HepG2 (cell line): Measurements from ENCODE around the gene B3GAT3. TPM values are rescaled to one million over a fixed set of nuclear protein-coding genes. Genes with fewer than 3 reads are reported as not detected.

Experiments used
- ATAC-seq: fragments of 200-7000 bp; cut with Tn5 transposase; 3 replicates; pipeline ENCODE4 v1.9.1; 2020; ENCODE audit warnings: mild to moderate bottlenecking, moderate library complexity
- BruUV-seq: library from RNA; stranded (reverse); fragments of 400-500 nt; replicated peaks from 2 replicates; lab custom pipeline; 2021; lab: Mats Ljungman, UMichigan
- CTCF ChIA-PET: fragments of 300-600 bp; formaldehyde crosslinking; extraction: SDS; loops from one replicate; lab custom pipeline; 2021; ENCODE audit warnings: low total read pairs, inconsistent platforms, low intra/inter-chr PET ratio; lab: Yijun Ruan, JAX
- POLR2A ChIA-PET: fragments of 350-600 bp; sonication (Branson Sonifier 250); formaldehyde crosslinking; loops from one replicate; lab custom pipeline; 2020; ENCODE audit warnings: antibody characterized with exemption, inconsistent platforms; lab: Yijun Ruan, JAX
- DNase-seq: peaks from one replicate; pipeline ENCODE4 v3.0.0-alpha.2; 2015; ENCODE audit warnings: low spot score
- FAIRE-seq: peaks from 3 replicates; lab custom pipeline; 2011; peaks lifted over from hg19 to GRCh38; lab: Jason Lieb, UNC
- H2AFZ ChIP-seq: one replicate; pipeline ENCODE4 v1.6.1; 2011; ENCODE audit warnings: low read length, inconsistent platforms
- H3K27ac ChIP-seq: fragments of 300-600 bp; 3 replicates; pipeline ENCODE4 v1.8.0; 2011; ENCODE audit warnings: mixed run types, mild to moderate bottlenecking, mixed read lengths, low read length, inconsistent platforms; ENCODE audit not compliant: insufficient read depth; ENCODE audit errors: extremely low read length
- H3K27me3 ChIP-seq, 2 experiments: fragments of 200-600 bp in 1 of 2; 2 replicates in 1 of 2; 3 replicates in 1 of 2; pipeline versions ENCODE4 v1.6.0 to v1.8.0; 2011; ENCODE audit warnings: low read length in 2 of 2, mild to moderate bottlenecking in 2 of 2, moderate library complexity in 2 of 2, inconsistent platforms in 1 of 2; ENCODE audit not compliant: insufficient read depth in 2 of 2, control insufficient read depth in 1 of 2
- H3K36me3 ChIP-seq, 2 experiments: fragments of 200-600 bp in 1 of 2; replicated peaks in 1 of 2; 2 replicates in 1 of 2; 3 replicates in 1 of 2; pipeline versions ENCODE4 v1.5.1 to v1.8.0; 2011; ENCODE audit warnings: low read length in 2 of 2, inconsistent platforms in 1 of 2; ENCODE audit not compliant: insufficient read depth in 2 of 2, control insufficient read depth in 1 of 2
- H3K4me1 ChIP-seq: 2 replicates; pipeline ENCODE4 v1.5.1; 2012; ENCODE audit warnings: low read length, inconsistent platforms; ENCODE audit not compliant: insufficient read depth
- H3K4me2 ChIP-seq: 2 replicates; pipeline ENCODE4 v1.6.0; 2011; ENCODE audit warnings: low read depth, low read length, inconsistent platforms
- H3K4me3 ChIP-seq, 3 experiments: fragments of 200-600 bp in 1 of 3; sonication (generic), shearing (Covaris generic) in 1 of 3; replicated peaks in 1 of 3; 2 replicates each; pipeline ENCODE4 v1.5.1; 2011 to 2016; ENCODE audit warnings: low read length in 3 of 3, inconsistent platforms in 2 of 3, low read depth in 2 of 3, mild to moderate bottlenecking in 2 of 3, control low read depth in 1 of 3, mixed read lengths in 1 of 3; ENCODE audit not compliant: insufficient read depth in 1 of 3
- H3K79me2 ChIP-seq: one replicate; pipeline ENCODE4 v1.6.1; 2011; ENCODE audit warnings: low read length, inconsistent platforms; ENCODE audit not compliant: insufficient read depth
- H3K9ac ChIP-seq: 2 replicates; pipeline ENCODE4 v1.6.0; 2011; ENCODE audit warnings: mild to moderate bottlenecking, low read depth, low read length, inconsistent platforms; ENCODE audit not compliant: insufficient read depth
- H3K9me3 ChIP-seq: 2 replicates; pipeline ENCODE4 v1.5.1; 2012; ENCODE audit warnings: mild to moderate bottlenecking, low read length
- H4K20me1 ChIP-seq: 2 replicates; pipeline ENCODE4 v1.6.0; 2011; ENCODE audit warnings: inconsistent platforms, mild to moderate bottlenecking, low read length, moderate library complexity; ENCODE audit not compliant: insufficient read depth
- POLR2AphosphoS5 ChIP-seq: IDR thresholded peaks from 2 replicates; pipeline ENCODE4 v1.6.1; 2012; ENCODE audit warnings: low read depth, low read length
- PTBP1 ChIP-seq: fragments of 200-400 bp; formaldehyde crosslinking; IDR thresholded peaks from 2 replicates; pipeline ENCODE4 v1.6.1; 2018; ENCODE audit warnings: low read length, low read depth; ENCODE audit not compliant: poor library complexity, severe bottlenecking
- TGIF2 ChIP-seq: IDR thresholded peaks from 2 replicates; pipeline ENCODE4 v1.6.1; 2016; ENCODE audit warnings: control low read depth, missing compliant biosample characterization
- ZNF382 ChIP-seq: sonication (generic); formaldehyde crosslinking; IDR thresholded peaks from 2 replicates; pipeline ENCODE4 v1.5.0; 2020; ENCODE audit warnings: missing genetic modification reagents, mild to moderate bottlenecking, borderline replicate concordance
- ZNF563 ChIP-seq: sonication (generic); formaldehyde crosslinking; IDR thresholded peaks from 2 replicates; pipeline ENCODE4 v1.8.0; 2022; ENCODE audit warnings: mild to moderate bottlenecking, moderate library complexity, missing genetic modification reagents
- ZNF616 ChIP-seq: sonication (generic); formaldehyde crosslinking; IDR thresholded peaks from 2 replicates; pipeline ENCODE4 v1.5.0; 2020; ENCODE audit warnings: low read depth, mild to moderate bottlenecking, missing genetic modification reagents
- ZNF672 ChIP-seq: sonication (generic); formaldehyde crosslinking; IDR thresholded peaks from 2 replicates; pipeline ENCODE4 v1.8.1; 2022; ENCODE audit warnings: missing genetic modification reagents
- ZNF709 ChIP-seq: sonication (generic); formaldehyde crosslinking; IDR thresholded peaks from 2 replicates; pipeline ENCODE4 v1.5.0; 2020; ENCODE audit warnings: mild to moderate bottlenecking, missing genetic modification reagents
- ZNF746 ChIP-seq: sonication (generic); formaldehyde crosslinking; IDR thresholded peaks from 2 replicates; pipeline ENCODE4 v1.8.0; 2022; ENCODE audit warnings: mild to moderate bottlenecking, missing genetic modification reagents
- ZSCAN29 ChIP-seq: sonication (generic); formaldehyde crosslinking; conservative IDR thresholded peaks from 2 replicates; pipeline ENCODE4 v1.4.0; 2020; ENCODE audit warnings: mild to moderate bottlenecking, missing genetic modification reagents
- WGBS: methylation state at CpG from one replicate; pipeline ENCODE4 v1.1.6; 2017; ENCODE audit warnings: low lambda C conversion rate; 5-methylcytosine and 5-hydroxymethylcytosine counted together
- in situ Hi-C: cut with HindIII; loops from 2 replicates; pipeline ENCODE4 v1.10.0; 2017; ENCODE audit warnings: low pct_unique_long_range_greater_than_20kb; ENCODE audit not compliant: extremely low pct_ligation_motif_present
- intact Hi-C: fragments of 100-400 bp; cut with micrococcal nuclease; formaldehyde crosslinking; loops from one replicate; pipeline ENCODE4 v1.10.0; 2022; ENCODE audit not compliant: unreplicated experiment
- polyA plus RNA-seq, 8 experiments: library from polyadenylated mRNA; depleted of rRNA in 3 of 8; stranded (reverse) in 7 of 8; unstranded in 1 of 8; fragments of >200 nt; fragmentation: Illumina TruSeq in 4 of 8; extraction: Trizol in 4 of 8; gene quantifications; 2 replicates each; pipeline versions ENCODE4 v1.2.1 to v1.2.3, GENCODE V29; 2011 to 2016; ENCODE audit warnings: low read depth in 4 of 8, missing spikeins in 1 of 8, mixed read lengths in 1 of 8; ENCODE audit not compliant: insufficient read depth in 1 of 8
- total RNA-seq, 5 experiments: library from RNA; depleted of rRNA; stranded (reverse); fragments of >200 nt; fragmentation: Illumina TruSeq; extraction: Trizol; gene quantifications; 2 replicates each; pipeline ENCODE4 v1.2.3, GENCODE V29; 2016; ENCODE audit warnings: low read depth in 1 of 5
- TF ChIP-seq, protein P1 (sequence below): fragments of 450-650 bp; IDR thresholded peaks from 2 replicates; pipeline ENCODE4 v1.6.1; 2017
- TF ChIP-seq, protein P2 (sequence below): sonication (generic); formaldehyde crosslinking; IDR thresholded peaks from 2 replicates; pipeline ENCODE4; 2020; ENCODE audit warnings: missing genetic modification reagents, mild to moderate bottlenecking, borderline replicate concordance
- TF ChIP-seq, protein P3 (sequence below): sonication (generic); formaldehyde crosslinking; IDR thresholded peaks from 2 replicates; pipeline ENCODE4 v1.4.0; 2020; ENCODE audit warnings: missing genetic modification reagents
- TF ChIP-seq, protein P4 (sequence below): sonication (generic); formaldehyde crosslinking; IDR thresholded peaks from 2 replicates; pipeline ENCODE4 v1.5.0; 2020; ENCODE audit warnings: mild to moderate bottlenecking, missing genetic modification reagents, moderate library complexity

B3GAT3 gene
- total and polyA plus RNA-seq, 2 of the 13 experiments (the other 11 are each of a cell fraction or from before 2014, with no cell fraction given) = 21.3 to 26.1 TPM

DNA sequence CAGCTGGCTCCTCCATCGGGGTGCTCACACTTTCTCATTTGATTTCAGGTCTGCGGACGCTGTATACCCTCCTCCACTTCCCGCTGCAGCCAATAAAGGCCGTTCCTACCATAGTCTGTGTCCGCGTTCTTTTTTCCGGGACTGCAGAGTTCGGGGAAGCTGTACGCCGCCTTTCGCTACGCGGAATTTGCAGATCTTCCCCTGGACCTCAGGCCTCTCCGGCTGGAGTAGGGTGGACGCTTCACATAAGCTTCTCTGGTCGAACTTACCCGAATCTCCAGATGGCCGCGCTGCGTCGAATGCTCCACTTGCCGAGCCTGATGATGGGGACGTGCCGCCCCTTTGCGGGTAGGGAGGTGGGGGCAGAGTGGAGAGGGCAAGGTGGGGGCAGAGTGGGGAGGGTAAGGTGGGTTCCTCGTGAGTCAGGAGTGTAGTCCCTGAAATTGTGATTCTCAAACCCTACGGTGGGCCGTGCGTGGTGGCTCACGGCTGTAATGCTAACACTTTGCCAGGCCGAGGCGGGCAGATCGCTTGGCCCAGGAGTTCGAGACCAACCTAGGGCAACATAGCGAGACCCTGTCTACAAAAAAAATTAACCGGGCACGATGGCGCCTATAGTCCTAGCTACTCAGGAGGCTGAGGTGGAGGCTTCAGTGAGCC, 43.9 kb upstream of the B3GAT3 start:
- intact Hi-C loops (no loop called here), in situ Hi-C loops (no loop called here)
- FAIRE-seq (no peak), DNase-seq (no peak), ATAC-seq (peak; percentile 13)
- peaks cover 53% of the 10 kb centered on the region for H3K4me1 ChIP-seq
- WGBS = 2% methylated on average over 35 of the region's 39 CpGs
- peak overlapping the region; percentile 69 to 97 (median 91) for H3K4me3 ChIP-seq
- peak overlapping the region; percentile 91 for H3K9ac ChIP-seq
- no TSS peak for BruUV-seq
- no peaks in the 10 kb centered on the region; the same call in none of the 2 replicates for H4K20me1 ChIP-seq
- ChIA-PET CTCF (no interaction called here), POLR2A (interaction anchor here (0.7 to 4.5 kb wide), 36 partner anchors 10 to 272 kb away, joined by 3 to 186 read pairs (median 11); partner anchors contain the start of genes AHNAK, B3GAT3, BSCL2 and EEF1G)
- peak overlapping the region; percentile 85 for H3K4me2 ChIP-seq
- no peak overlapping the region for H2AFZ ChIP-seq
- peak overlapping the region; percentile 84 for H3K27ac ChIP-seq
- H3K79me2 ChIP-seq = peaks cover 35% of the 10 kb centered on the region
- no peaks in the 10 kb centered on the region for H3K9me3 ChIP-seq
- H3K36me3 ChIP-seq = peaks cover 0 to 15% of the 10 kb centered on the region in 2 experiments; a peak in 2 of 5 replicates
- H3K27me3 ChIP-seq = no peaks in the 10 kb centered on the region; a peak in 1 of 5 replicates
- TF ChIP-seq, protein P1, sequence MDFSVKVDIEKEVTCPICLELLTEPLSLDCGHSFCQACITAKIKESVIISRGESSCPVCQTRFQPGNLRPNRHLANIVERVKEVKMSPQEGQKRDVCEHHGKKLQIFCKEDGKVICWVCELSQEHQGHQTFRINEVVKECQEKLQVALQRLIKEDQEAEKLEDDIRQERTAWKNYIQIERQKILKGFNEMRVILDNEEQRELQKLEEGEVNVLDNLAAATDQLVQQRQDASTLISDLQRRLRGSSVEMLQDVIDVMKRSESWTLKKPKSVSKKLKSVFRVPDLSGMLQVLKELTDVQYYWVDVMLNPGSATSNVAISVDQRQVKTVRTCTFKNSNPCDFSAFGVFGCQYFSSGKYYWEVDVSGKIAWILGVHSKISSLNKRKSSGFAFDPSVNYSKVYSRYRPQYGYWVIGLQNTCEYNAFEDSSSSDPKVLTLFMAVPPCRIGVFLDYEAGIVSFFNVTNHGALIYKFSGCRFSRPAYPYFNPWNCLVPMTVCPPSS = no peak
- TF ChIP-seq TGIF2 (CRISPR knock-in tag) = no peak
- 0 out of 2 replicates have a peak, but pooled peaks have one; percentile 28 for TF ChIP-seq ZSCAN29 (CRISPR knock-in tag)
- TF ChIP-seq ZNF382 (CRISPR knock-in tag) = no peak
- TF ChIP-seq, protein P2, sequence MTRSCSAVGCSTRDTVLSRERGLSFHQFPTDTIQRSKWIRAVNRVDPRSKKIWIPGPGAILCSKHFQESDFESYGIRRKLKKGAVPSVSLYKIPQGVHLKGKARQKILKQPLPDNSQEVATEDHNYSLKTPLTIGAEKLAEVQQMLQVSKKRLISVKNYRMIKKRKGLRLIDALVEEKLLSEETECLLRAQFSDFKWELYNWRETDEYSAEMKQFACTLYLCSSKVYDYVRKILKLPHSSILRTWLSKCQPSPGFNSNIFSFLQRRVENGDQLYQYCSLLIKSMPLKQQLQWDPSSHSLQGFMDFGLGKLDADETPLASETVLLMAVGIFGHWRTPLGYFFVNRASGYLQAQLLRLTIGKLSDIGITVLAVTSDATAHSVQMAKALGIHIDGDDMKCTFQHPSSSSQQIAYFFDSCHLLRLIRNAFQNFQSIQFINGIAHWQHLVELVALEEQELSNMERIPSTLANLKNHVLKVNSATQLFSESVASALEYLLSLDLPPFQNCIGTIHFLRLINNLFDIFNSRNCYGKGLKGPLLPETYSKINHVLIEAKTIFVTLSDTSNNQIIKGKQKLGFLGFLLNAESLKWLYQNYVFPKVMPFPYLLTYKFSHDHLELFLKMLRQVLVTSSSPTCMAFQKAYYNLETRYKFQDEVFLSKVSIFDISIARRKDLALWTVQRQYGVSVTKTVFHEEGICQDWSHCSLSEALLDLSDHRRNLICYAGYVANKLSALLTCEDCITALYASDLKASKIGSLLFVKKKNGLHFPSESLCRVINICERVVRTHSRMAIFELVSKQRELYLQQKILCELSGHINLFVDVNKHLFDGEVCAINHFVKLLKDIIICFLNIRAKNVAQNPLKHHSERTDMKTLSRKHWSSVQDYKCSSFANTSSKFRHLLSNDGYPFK = peak; percentile 29; the same call in 1 of the 2 replicates
- TF ChIP-seq, protein P3, sequence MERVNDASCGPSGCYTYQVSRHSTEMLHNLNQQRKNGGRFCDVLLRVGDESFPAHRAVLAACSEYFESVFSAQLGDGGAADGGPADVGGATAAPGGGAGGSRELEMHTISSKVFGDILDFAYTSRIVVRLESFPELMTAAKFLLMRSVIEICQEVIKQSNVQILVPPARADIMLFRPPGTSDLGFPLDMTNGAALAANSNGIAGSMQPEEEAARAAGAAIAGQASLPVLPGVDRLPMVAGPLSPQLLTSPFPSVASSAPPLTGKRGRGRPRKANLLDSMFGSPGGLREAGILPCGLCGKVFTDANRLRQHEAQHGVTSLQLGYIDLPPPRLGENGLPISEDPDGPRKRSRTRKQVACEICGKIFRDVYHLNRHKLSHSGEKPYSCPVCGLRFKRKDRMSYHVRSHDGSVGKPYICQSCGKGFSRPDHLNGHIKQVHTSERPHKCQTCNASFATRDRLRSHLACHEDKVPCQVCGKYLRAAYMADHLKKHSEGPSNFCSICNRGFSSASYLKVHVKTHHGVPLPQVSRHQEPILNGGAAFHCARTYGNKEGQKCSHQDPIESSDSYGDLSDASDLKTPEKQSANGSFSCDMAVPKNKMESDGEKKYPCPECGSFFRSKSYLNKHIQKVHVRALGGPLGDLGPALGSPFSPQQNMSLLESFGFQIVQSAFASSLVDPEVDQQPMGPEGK (CRISPR knock-in tag) = peak; percentile 54; the same call in 1 of the 2 replicates
- TF ChIP-seq ZNF746 = peak; percentile 54; the same call in 1 of the 2 replicates
- peak; percentile 11 for TF ChIP-seq PTBP1
- TF ChIP-seq ZNF563 (CRISPR knock-in tag) = 0 out of 2 replicates have a peak, but pooled peaks have one; percentile 20
- peak; percentile 38; the same call in 1 of the 2 replicates for TF ChIP-seq POLR2AphosphoS5
- 0 out of 2 replicates have a peak, but pooled peaks have one; percentile 1 for TF ChIP-seq ZNF616
- TF ChIP-seq ZNF709 (CRISPR knock-in tag) = 0 out of 2 replicates have a peak, but pooled peaks have one; percentile 29
- TF ChIP-seq ZNF672 (CRISPR knock-in tag) = no peak
- TF ChIP-seq, protein P4, sequence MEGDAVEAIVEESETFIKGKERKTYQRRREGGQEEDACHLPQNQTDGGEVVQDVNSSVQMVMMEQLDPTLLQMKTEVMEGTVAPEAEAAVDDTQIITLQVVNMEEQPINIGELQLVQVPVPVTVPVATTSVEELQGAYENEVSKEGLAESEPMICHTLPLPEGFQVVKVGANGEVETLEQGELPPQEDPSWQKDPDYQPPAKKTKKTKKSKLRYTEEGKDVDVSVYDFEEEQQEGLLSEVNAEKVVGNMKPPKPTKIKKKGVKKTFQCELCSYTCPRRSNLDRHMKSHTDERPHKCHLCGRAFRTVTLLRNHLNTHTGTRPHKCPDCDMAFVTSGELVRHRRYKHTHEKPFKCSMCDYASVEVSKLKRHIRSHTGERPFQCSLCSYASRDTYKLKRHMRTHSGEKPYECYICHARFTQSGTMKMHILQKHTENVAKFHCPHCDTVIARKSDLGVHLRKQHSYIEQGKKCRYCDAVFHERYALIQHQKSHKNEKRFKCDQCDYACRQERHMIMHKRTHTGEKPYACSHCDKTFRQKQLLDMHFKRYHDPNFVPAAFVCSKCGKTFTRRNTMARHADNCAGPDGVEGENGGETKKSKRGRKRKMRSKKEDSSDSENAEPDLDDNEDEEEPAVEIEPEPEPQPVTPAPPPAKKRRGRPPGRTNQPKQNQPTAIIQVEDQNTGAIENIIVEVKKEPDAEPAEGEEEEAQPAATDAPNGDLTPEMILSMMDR = no peak
